Mesenchymal stem cell (in vitro differentiated cells and primary cell): ENCODE data around the gene CST5.

Experiments used
- DNase-seq: peaks from one replicate; pipeline ENCODE4 v3.0.0-alpha.2; 2013
- H2AFZ ChIP-seq: one replicate; pipeline ENCODE4 v1.6.1; 2013; ENCODE audit warnings: low read depth, mild to moderate bottlenecking, control low read depth, inconsistent platforms, low read length, moderate library complexity
- H2AK5ac ChIP-seq: 2 replicates; pipeline ENCODE4 v1.6.1; 2013; ENCODE audit warnings: low read length, moderate library complexity, mild to moderate bottlenecking, inconsistent platforms; ENCODE audit not compliant: severe bottlenecking
- H2BK120ac ChIP-seq: one replicate; pipeline ENCODE4 v1.6.1; 2013; ENCODE audit warnings: low read depth, mild to moderate bottlenecking, inconsistent platforms, low read length, moderate library complexity
- H2BK12ac ChIP-seq, 2 experiments: one replicate each; pipeline ENCODE4 v1.6.1; 2013; ENCODE audit warnings: inconsistent platforms in 2 of 2, low read length in 2 of 2, mild to moderate bottlenecking in 2 of 2, moderate library complexity in 2 of 2, control low read depth in 1 of 2
- H2BK15ac ChIP-seq: one replicate; pipeline ENCODE4 v1.6.1; 2013; ENCODE audit warnings: mild to moderate bottlenecking, low read depth, inconsistent platforms; ENCODE audit not compliant: poor library complexity, severe bottlenecking
- H2BK5ac ChIP-seq: 2 replicates; pipeline ENCODE4 v1.6.1; 2013; ENCODE audit warnings: low read depth, mild to moderate bottlenecking, low read length, control low read depth, inconsistent platforms; ENCODE audit not compliant: poor library complexity, severe bottlenecking
- H3K14ac ChIP-seq, 2 experiments: one replicate each; pipeline ENCODE4 v1.6.1; 2013; ENCODE audit warnings: inconsistent platforms in 2 of 2, low read length in 2 of 2, control low read depth in 1 of 2, mild to moderate bottlenecking in 1 of 2, moderate library complexity in 1 of 2
- H3K18ac ChIP-seq, 2 experiments: one replicate each; pipeline ENCODE4 v1.6.1; 2013; ENCODE audit warnings: inconsistent platforms in 2 of 2, low read length in 2 of 2, control low read depth in 1 of 2, low read depth in 1 of 2, mild to moderate bottlenecking in 1 of 2
- H3K23ac ChIP-seq, 2 experiments: one replicate each; pipeline ENCODE4 v1.6.1; 2013; ENCODE audit warnings: inconsistent platforms in 2 of 2, low read length in 2 of 2, mild to moderate bottlenecking in 2 of 2, moderate library complexity in 2 of 2, control low read depth in 1 of 2
- H3K27ac ChIP-seq: 2 replicates; pipeline ENCODE4 v1.5.1; 2013; ENCODE audit warnings: mild to moderate bottlenecking, moderate library complexity, low read length, control low read depth, inconsistent platforms; ENCODE audit not compliant: poor library complexity, severe bottlenecking
- H3K27me3 ChIP-seq, 2 experiments: 2 replicates each; pipeline versions ENCODE4 v1.6.1 to v1.7.0; 2013; ENCODE audit warnings: low read length in 2 of 2, mild to moderate bottlenecking in 2 of 2, moderate library complexity in 2 of 2, control low read depth in 1 of 2, inconsistent platforms in 1 of 2; ENCODE audit not compliant: control insufficient read depth in 1 of 2, insufficient read depth in 1 of 2
- H3K36me3 ChIP-seq, 2 experiments: 2 replicates each; pipeline versions ENCODE4 v1.6.1 to v1.7.0; 2013; ENCODE audit warnings: low read length in 2 of 2, control low read depth in 1 of 2, inconsistent platforms in 1 of 2, low read depth in 1 of 2, mild to moderate bottlenecking in 1 of 2; ENCODE audit not compliant: insufficient read depth in 2 of 2, control insufficient read depth in 1 of 2
- H3K4ac ChIP-seq, 2 experiments: one replicate each; pipeline ENCODE4 v1.6.1; 2013; ENCODE audit warnings: inconsistent platforms in 2 of 2, low read length in 2 of 2, mild to moderate bottlenecking in 2 of 2, moderate library complexity in 2 of 2, control low read depth in 1 of 2, low read depth in 1 of 2
- H3K4me1 ChIP-seq: 2 replicates; pipeline ENCODE4 v1.6.1; 2013; ENCODE audit warnings: low read depth, low read length, control low read depth; ENCODE audit not compliant: control insufficient read depth, insufficient read depth
- H3K4me2 ChIP-seq: 2 replicates; pipeline ENCODE4 v1.6.1; 2013; ENCODE audit warnings: low read length, mild to moderate bottlenecking, inconsistent platforms; ENCODE audit not compliant: poor library complexity, severe bottlenecking
- H3K4me3 ChIP-seq, 2 experiments: 2 replicates each; pipeline versions ENCODE4 v1.5.1 to v1.7.0; 2013; ENCODE audit warnings: low read length in 2 of 2, mild to moderate bottlenecking in 2 of 2, control low read depth in 1 of 2, low read depth in 1 of 2; ENCODE audit not compliant: insufficient read depth in 1 of 2
- H3K79me1 ChIP-seq: replicated peaks from 2 replicates; pipeline ENCODE4 v1.6.1; 2013; ENCODE audit warnings: mild to moderate bottlenecking, control low read depth, low read length, inconsistent platforms; ENCODE audit not compliant: poor library complexity, severe bottlenecking
- H3K9ac ChIP-seq: 2 replicates; pipeline ENCODE4 v1.7.0; 2013; ENCODE audit warnings: mild to moderate bottlenecking, low read length, moderate library complexity
- H3K9me3 ChIP-seq: 2 replicates; pipeline ENCODE4 v1.7.0; 2013; ENCODE audit warnings: mild to moderate bottlenecking, low read length; ENCODE audit not compliant: control insufficient read depth
- H4K8ac ChIP-seq: one replicate; pipeline ENCODE4 v1.6.1; 2013; ENCODE audit warnings: inconsistent platforms, mild to moderate bottlenecking, low read length, moderate library complexity
- H4K91ac ChIP-seq: one replicate; pipeline ENCODE4 v1.6.1; 2013; ENCODE audit warnings: mild to moderate bottlenecking, low read length, inconsistent platforms
- WGBS: methylation state at CpG from one replicate; pipeline ENCODE4 v1.1.7; 2013; ENCODE audit warnings: mixed read lengths; 5-methylcytosine and 5-hydroxymethylcytosine counted together

Gene CST5

GRCh38 chr20:23923311-23923710 is 43.8 kb upstream of the CST5 start:
- Histone ChIP-seq H3K9me3 (no peaks in the 10 kb centered on the region), H3K79me1 (no peaks in the 10 kb centered on the region), H2AFZ (no peak overlapping the region), H3K14ac (no peak overlapping the region), H3K4me1 (peaks cover 5% of the 10 kb centered on the region), H3K4ac (no peak overlapping the region), H2BK5ac (no peak overlapping the region), H3K9ac (no peak overlapping the region), H2BK120ac (no peak overlapping the region), H3K4me3 (no peak overlapping the region), H3K36me3 (no peaks in the 10 kb centered on the region), H2AK5ac (no peak overlapping the region), H4K91ac (no peak overlapping the region), H3K4me2 (no peak overlapping the region), H3K27me3 (peaks cover 8 to 37% of the 10 kb centered on the region in 2 experiments), H2BK12ac (no peak overlapping the region), H2BK15ac (no peak overlapping the region), H3K27ac (no peak overlapping the region), H3K18ac (no peak overlapping the region), H4K8ac (no peak overlapping the region), H3K23ac (no peak overlapping the region)
- 75% methylated on average over 6 of the region's 6 CpGs for WGBS
- DNase-seq = no peak

DNA sequence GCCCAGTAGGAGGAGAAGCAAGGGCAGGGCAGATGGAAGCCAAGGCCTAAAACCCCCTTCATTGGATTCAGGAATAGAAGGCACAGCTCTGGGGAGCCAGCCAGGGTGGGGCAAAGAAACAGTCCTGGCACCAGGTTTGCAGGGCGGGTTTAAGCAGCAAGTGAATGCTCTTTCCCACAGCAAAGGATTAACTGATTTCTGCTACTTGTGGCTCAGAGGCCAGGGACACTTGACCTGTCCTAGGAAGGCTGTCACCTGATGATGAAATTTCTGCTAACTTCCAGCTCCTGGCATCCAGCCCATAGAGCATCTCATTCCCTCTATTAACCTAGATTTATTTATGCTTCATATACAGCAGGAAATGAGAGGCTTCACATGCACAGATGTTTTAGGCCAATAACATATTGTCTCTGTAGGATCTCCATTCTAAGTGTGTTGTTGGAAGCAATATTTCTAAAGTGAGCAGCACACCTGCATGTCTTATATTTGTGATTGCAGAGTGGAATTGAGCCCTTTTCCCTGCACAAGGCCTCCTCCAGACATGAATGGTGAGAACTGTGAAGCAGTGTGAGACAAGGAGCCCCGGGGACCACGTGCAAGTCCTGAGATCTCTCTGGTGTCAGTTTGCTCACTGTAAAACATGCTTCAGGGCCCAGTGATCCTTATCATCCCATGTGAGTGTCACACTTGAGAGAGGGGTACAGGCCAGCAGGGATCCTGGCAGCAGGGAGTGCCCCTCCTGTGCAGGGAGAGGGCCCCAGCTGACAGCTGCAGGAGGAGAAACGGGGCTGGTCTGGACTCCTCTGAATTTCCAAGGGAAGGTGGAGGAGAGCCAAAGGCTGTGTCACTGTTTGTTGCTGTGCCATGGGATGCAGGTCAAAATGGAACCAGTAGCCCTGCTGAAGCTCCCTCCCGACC is 41.1 kb upstream of the CST5 start:
- no peak for DNase-seq
- Histone ChIP-seq H2AK5ac (no peak overlapping the region), H3K4me2 (no peak overlapping the region), H3K9ac (no peak overlapping the region), H3K4me1 (peaks cover 3% of the 10 kb centered on the region), H4K91ac (no peak overlapping the region), H2BK15ac (no peak overlapping the region), H3K27me3 (peaks cover 16 to 58% of the 10 kb centered on the region in 2 experiments), H4K8ac (no peak overlapping the region), H2AFZ (no peak overlapping the region), H3K79me1 (no peaks in the 10 kb centered on the region), H3K18ac (no peak overlapping the region), H3K9me3 (no peaks in the 10 kb centered on the region), H3K36me3 (no peaks in the 10 kb centered on the region), H3K27ac (no peak overlapping the region), H3K23ac (no peak overlapping the region), H3K4me3 (no peak overlapping the region), H2BK120ac (no peak overlapping the region), H2BK12ac (no peak overlapping the region), H3K4ac (no peak overlapping the region), H2BK5ac (no peak overlapping the region), H3K14ac (no peak overlapping the region)
- 43% methylated on average over 5 of the region's 5 CpGs for WGBS

GRCh38 chr20:23918896-23919295 is 39.3 kb upstream of the CST5 start:
- H2BK120ac ChIP-seq = no peak overlapping the region
- no peak for DNase-seq
- WGBS = 70% methylated on average over 4 of the region's 4 CpGs
- no peak overlapping the region for H3K4me2 ChIP-seq
- H3K27ac ChIP-seq = no peak overlapping the region
- H3K9me3 ChIP-seq = no peaks in the 10 kb centered on the region
- H2BK5ac ChIP-seq = no peak overlapping the region
- no peak overlapping the region for H3K4me3 ChIP-seq
- H3K14ac ChIP-seq = no peak overlapping the region
- no peak overlapping the region for H2AFZ ChIP-seq
- no peak overlapping the region for H2BK15ac ChIP-seq
- H3K18ac ChIP-seq = no peak overlapping the region
- no peak overlapping the region for H3K9ac ChIP-seq
- H3K4me1 ChIP-seq = peaks cover 3% of the 10 kb centered on the region
- H4K91ac ChIP-seq = no peak overlapping the region
- no peak overlapping the region for H2BK12ac ChIP-seq
- H4K8ac ChIP-seq = no peak overlapping the region
- peaks cover 16 to 59% of the 10 kb centered on the region in 2 experiments for H3K27me3 ChIP-seq
- no peak overlapping the region for H3K23ac ChIP-seq
- H2AK5ac ChIP-seq = no peak overlapping the region
- no peaks in the 10 kb centered on the region for H3K79me1 ChIP-seq
- no peak overlapping the region for H3K4ac ChIP-seq
- H3K36me3 ChIP-seq = no peaks in the 10 kb centered on the region

DNA sequence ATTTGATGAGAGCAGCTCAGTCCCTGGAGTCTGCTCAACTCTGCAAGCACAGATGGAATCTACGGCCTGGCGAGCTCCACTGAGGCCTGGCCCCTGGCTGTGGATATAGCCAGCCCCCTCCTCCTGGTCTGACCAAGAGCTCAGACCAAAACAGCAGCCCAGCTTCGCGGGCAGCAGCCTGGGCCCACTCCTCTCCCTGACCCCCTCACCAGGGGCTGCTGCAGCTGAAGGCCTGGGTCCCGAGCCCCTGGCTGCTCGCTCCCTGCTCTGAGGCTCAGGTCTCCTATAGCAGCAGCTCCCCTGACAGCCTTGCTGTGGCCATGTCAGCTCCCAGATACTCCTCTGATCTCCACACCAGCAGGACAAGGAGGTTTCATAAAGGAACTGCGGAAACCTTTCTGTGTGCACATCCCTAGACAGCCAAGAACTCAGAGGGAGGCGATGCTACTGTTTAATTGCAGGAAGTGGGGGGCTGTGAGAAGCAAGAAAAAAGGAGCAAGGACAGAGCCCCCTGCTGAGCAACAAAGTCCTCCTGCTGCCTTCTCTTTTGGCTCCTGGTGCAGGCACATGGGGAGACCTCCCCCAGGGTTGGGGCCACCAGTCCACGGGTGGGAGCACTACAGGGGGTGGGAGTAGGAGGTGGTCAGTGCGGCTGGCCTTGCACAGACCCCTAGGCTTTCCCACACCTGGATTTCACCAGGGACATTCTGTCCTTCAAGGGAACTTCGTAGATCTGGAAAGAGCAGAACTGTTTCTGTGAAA is 38.7 kb upstream of the CST5 start:
- Histone ChIP-seq H2AK5ac (no peak overlapping the region), H3K79me1 (no peaks in the 10 kb centered on the region), H2BK15ac (no peak overlapping the region), H3K14ac (no peak overlapping the region), H3K9me3 (no peaks in the 10 kb centered on the region), H2BK120ac (no peak overlapping the region), H4K91ac (no peak overlapping the region), H3K27me3 (peaks cover 16 to 60% of the 10 kb centered on the region in 2 experiments), H3K9ac (no peak overlapping the region), H3K18ac (no peak overlapping the region), H3K23ac (no peak overlapping the region), H4K8ac (no peak overlapping the region), H3K27ac (no peak overlapping the region), H2BK12ac (no peak overlapping the region), H2BK5ac (no peak overlapping the region), H3K4me1 (peaks cover 3% of the 10 kb centered on the region), H3K4ac (no peak overlapping the region), H3K36me3 (no peaks in the 10 kb centered on the region), H3K4me2 (no peak overlapping the region), H2AFZ (no peak overlapping the region), H3K4me3 (no peak overlapping the region)
- DNase-seq = no peak
- 45% methylated on average over 6 of the region's 11 CpGs for WGBS
